OCI-LY7 (cell line): ENCODE results near the gene PC. TPM values are rescaled to one million over a fixed set of nuclear protein-coding genes. Genes with fewer than 3 reads are reported as not detected.

Experiments
- BruUV-seq: library from RNA; stranded (reverse); fragments of 400-500 nt; replicated peaks from 2 replicates; lab custom pipeline; 2021; lab: Mats Ljungman, UMichigan
- CTCF ChIA-PET: fragments of 300-600 bp; sonication (Branson Sonifier 250); formaldehyde crosslinking; loops from one replicate; lab custom pipeline; 2022; ENCODE audit warnings: antibody characterized with exemption; ENCODE audit not compliant: unreplicated experiment; lab: Charles Lee
- POLR2A ChIA-PET: fragments of 300-600 bp; sonication (Branson Sonifier 250); formaldehyde crosslinking; loops from one replicate; lab custom pipeline; 2022; ENCODE audit warnings: antibody characterized with exemption; lab: Charles Lee
- DNase-seq: peaks from one replicate; pipeline ENCODE4 v3.0.0-alpha.2; 2015; ENCODE audit warnings: low spot score
- H2AFZ ChIP-seq: fragments of 200-600 bp; sonication (generic), shearing (Covaris generic); 2 replicates; pipeline ENCODE4 v1.6.1; 2014; ENCODE audit warnings: mild to moderate bottlenecking, antibody characterized with exemption, low read length, moderate library complexity
- H3K27ac ChIP-seq: fragments of 200-600 bp; sonication (generic); 2 replicates; pipeline ENCODE4 v1.5.1; 2014; ENCODE audit warnings: mixed run types, low read depth, mild to moderate bottlenecking, moderate library complexity, low read length, inconsistent platforms; ENCODE audit not compliant: poor library complexity, severe bottlenecking
- H3K36me3 ChIP-seq: fragments of 200-600 bp; sonication (generic); 2 replicates; pipeline ENCODE4 v1.6.1; 2014; ENCODE audit warnings: mild to moderate bottlenecking, antibody characterized with exemption, low read length, moderate library complexity, mixed read lengths; ENCODE audit not compliant: insufficient read depth
- H3K4me1 ChIP-seq: fragments of 200-600 bp; sonication (generic); 2 replicates; pipeline ENCODE4 v1.5.1; 2014; ENCODE audit warnings: mild to moderate bottlenecking, low read length; ENCODE audit not compliant: insufficient read depth, poor library complexity, severe bottlenecking
- H3K4me2 ChIP-seq: fragments of 200-600 bp; sonication (generic); 2 replicates; pipeline ENCODE4 v1.6.1; 2014; ENCODE audit warnings: mild to moderate bottlenecking, low read length
- H3K4me3 ChIP-seq: fragments of 200-600 bp; sonication (generic); 2 replicates; pipeline ENCODE4 v1.5.1; 2014; ENCODE audit warnings: mild to moderate bottlenecking, low read depth, low read length; ENCODE audit not compliant: poor library complexity, severe bottlenecking
- H3K79me2 ChIP-seq: fragments of 200-600 bp; sonication (generic); 2 replicates; pipeline ENCODE4 v1.6.1; 2016; ENCODE audit warnings: low read depth, mild to moderate bottlenecking, low read length, moderate library complexity, mixed read lengths; ENCODE audit not compliant: insufficient read depth
- H3K9me2 ChIP-seq: fragments of 200-600 bp; sonication (generic); 2 replicates; pipeline ENCODE4 v1.6.1; 2016; ENCODE audit warnings: mild to moderate bottlenecking, low read length, mixed read lengths; ENCODE audit not compliant: insufficient read depth
- H3K9me3 ChIP-seq: fragments of 200-600 bp; sonication (generic); 2 replicates; pipeline ENCODE4 v1.6.1; 2014; ENCODE audit warnings: mild to moderate bottlenecking, mixed run types, low read length, mixed read lengths
- H4K20me1 ChIP-seq: fragments of 200-600 bp; sonication (generic); 2 replicates; pipeline ENCODE4 v1.6.1; 2014; ENCODE audit warnings: mild to moderate bottlenecking, antibody characterized with exemption, low read length, moderate library complexity, mixed read lengths; ENCODE audit not compliant: insufficient read depth
- EZH2phosphoT487 ChIP-seq: fragments of 200-600 bp; sonication (generic); IDR thresholded peaks from 2 replicates; pipeline ENCODE4 v1.6.1; 2018; ENCODE audit warnings: low read depth, borderline replicate concordance, mild to moderate bottlenecking, mixed run types, antibody characterized with exemption, low read length, moderate library complexity, mixed read lengths
- intact Hi-C: fragments of 100-400 bp; cut with micrococcal nuclease; formaldehyde crosslinking; loops from one replicate; pipeline ENCODE4 v1.10.0; 2022; ENCODE audit not compliant: unreplicated experiment
- total RNA-seq, 2 experiments: library from RNA; depleted of rRNA in 1 of 2; stranded (reverse); fragments of >200 nt in 1 of 2; shearing (Covaris generic) in 1 of 2; gene quantifications; 2 replicates each; pipeline ENCODE4 v1.2.3, GENCODE V29; 2014 to 2022
- TF ChIP-seq, protein P1 (sequence below): fragments of 200-600 bp; sonication (generic); conservative IDR thresholded peaks from 2 replicates; pipeline ENCODE4 v1.5.1; 2014; ENCODE audit warnings: mild to moderate bottlenecking, antibody characterized with exemption, low read length, moderate library complexity, mixed read lengths

PC gene
- total RNA-seq, 2 experiments from 2014 or later = 10.4 to 12.7 TPM

DNA sequence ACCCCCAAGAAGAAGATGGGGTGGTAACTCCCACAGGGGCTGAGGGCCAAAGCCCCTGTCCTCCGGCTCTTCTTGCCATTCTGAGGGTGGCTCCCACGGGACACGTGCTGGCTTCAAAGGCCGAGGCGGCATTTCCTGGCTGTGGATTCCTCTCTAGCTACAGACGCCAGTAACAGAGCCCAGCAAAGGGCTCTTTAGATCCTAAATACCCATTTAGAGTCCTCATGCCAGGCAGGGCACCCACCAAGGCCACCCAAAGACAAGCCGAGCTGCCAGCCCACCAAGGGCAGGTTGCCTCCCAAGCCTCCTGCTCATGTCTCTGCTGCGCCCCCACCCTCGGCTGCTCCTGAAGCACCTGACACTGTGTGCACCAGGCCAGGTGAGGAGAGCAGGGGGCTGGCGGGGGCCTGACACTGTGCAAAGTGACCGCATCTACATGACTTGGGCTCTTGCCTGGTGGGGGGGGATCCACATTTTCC is 95.6 kb downstream of the PC start:
- DNase-seq = no peak
- Histone ChIP-seq H4K20me1 (no peaks in the 10 kb centered on the region), H3K27ac (no peak overlapping the region), H3K79me2 (peaks cover 4% of the 10 kb centered on the region; the same call in 1 of the 2 replicates), H2AFZ (no peak overlapping the region), H3K9me2 (no peaks in the 10 kb centered on the region), H3K36me3 (peaks cover 6% of the 10 kb centered on the region; the same call in 1 of the 2 replicates), H3K4me1 (peaks cover 61% of the 10 kb centered on the region), H3K4me3 (no peak overlapping the region), H3K4me2 (no peak overlapping the region), H3K9me3 (no peaks in the 10 kb centered on the region)
- POLR2A ChIA-PET = no interaction called here
- CTCF ChIA-PET = no interaction called here
- TF ChIP-seq, protein P1, sequence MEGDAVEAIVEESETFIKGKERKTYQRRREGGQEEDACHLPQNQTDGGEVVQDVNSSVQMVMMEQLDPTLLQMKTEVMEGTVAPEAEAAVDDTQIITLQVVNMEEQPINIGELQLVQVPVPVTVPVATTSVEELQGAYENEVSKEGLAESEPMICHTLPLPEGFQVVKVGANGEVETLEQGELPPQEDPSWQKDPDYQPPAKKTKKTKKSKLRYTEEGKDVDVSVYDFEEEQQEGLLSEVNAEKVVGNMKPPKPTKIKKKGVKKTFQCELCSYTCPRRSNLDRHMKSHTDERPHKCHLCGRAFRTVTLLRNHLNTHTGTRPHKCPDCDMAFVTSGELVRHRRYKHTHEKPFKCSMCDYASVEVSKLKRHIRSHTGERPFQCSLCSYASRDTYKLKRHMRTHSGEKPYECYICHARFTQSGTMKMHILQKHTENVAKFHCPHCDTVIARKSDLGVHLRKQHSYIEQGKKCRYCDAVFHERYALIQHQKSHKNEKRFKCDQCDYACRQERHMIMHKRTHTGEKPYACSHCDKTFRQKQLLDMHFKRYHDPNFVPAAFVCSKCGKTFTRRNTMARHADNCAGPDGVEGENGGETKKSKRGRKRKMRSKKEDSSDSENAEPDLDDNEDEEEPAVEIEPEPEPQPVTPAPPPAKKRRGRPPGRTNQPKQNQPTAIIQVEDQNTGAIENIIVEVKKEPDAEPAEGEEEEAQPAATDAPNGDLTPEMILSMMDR = no peak
- TF ChIP-seq EZH2phosphoT487 = no peak
- intact Hi-C loops = no loop called here
- no TSS peak for BruUV-seq

DNA sequence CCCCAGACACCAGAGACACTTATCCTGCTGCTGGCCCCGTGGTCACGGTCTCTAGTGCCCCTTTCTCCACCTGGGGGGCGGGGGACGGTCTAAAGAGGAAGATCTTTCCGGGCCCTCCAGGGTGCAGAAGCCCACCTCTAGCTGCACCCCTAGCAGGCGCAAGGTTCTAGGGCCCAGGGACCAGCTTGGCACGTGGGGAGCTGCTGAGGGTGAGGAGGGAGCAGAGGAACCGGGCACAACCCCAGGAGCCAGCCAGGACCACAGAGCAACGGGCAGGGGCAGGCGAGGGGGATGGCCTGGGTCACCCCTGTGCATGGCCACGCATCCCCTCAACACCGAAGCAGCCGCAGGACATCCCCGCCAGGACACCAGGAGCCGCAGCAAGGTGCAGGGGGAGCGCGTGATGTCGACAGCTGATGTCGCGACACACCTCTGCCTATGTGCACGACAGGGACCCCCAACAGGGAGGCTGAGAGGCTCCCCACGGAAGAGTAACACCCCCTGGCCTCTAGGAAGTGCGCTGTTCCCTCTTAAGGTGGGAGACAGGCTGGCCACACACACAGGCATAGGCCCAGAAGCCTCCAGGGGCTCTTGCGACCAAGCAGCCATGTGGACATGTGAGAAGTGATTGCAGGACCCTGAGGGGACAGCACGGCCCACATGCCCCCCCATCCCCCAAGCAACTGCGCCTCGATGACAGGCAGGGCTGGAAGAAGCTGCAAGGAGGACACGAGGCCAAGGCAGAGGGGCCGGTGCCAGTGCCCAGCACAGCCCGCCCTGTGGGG is 96.2 kb downstream of the PC start:
- H4K20me1 ChIP-seq = no peaks in the 10 kb centered on the region
- no TSS peak for BruUV-seq
- no peaks in the 10 kb centered on the region for H3K9me2 ChIP-seq
- H3K27ac ChIP-seq = no peak overlapping the region
- peaks cover 58% of the 10 kb centered on the region for H3K4me1 ChIP-seq
- no peak overlapping the region for H2AFZ ChIP-seq
- intact Hi-C loops = no loop called here
- H3K4me3 ChIP-seq = no peak overlapping the region
- no peak for DNase-seq
- POLR2A ChIA-PET = interaction anchor here (0.6 kb wide), 1 partner anchor 754 kb away, joined by 3 read pairs; no protein-coding TSS in a partner anchor
- H3K9me3 ChIP-seq = no peaks in the 10 kb centered on the region
- H3K79me2 ChIP-seq = peaks cover 7% of the 10 kb centered on the region; the same call in 1 of the 2 replicates
- CTCF ChIA-PET = interaction anchor here (0.5 kb wide), 1 partner anchor 1201 kb away, joined by 6 read pairs; no protein-coding TSS in a partner anchor
- H3K4me2 ChIP-seq = no peak overlapping the region
- H3K36me3 ChIP-seq = peaks cover 6% of the 10 kb centered on the region; the same call in 1 of the 2 replicates
- TF ChIP-seq, protein P1 = no peak
- no peak for TF ChIP-seq EZH2phosphoT487
